IMR-90 (cell line): ENCODE results near the gene SGO2. TPM values are rescaled to one million over a fixed set of nuclear protein-coding genes. Genes with fewer than 3 reads are reported as not detected.

Experiments used
- ATAC-seq: fragments of 200-7000 bp; cut with Tn5 transposase; 2 replicates; pipeline ENCODE4 v1.9.1; 2020; ENCODE audit warnings: low read depth, mild to moderate bottlenecking, moderate library complexity
- BruUV-seq: library from RNA; stranded (reverse); fragments of 400-500 nt; replicated peaks from 2 replicates; lab custom pipeline; 2021; lab: Mats Ljungman, UMichigan
- CTCF ChIA-PET: fragments of 300-600 bp; formaldehyde crosslinking; extraction: SDS; loops from one replicate; lab custom pipeline; 2021; ENCODE audit warnings: antibody characterized with exemption; lab: Yijun Ruan, JAX
- POLR2A ChIA-PET: fragments of 300-600 bp; sonication (Branson Sonifier 250); formaldehyde crosslinking; loops from one replicate; lab custom pipeline; 2022; ENCODE audit warnings: antibody characterized with exemption; ENCODE audit not compliant: unreplicated experiment; lab: Charles Lee
- DNase-seq: peaks from one replicate; pipeline ENCODE4 v3.0.0; 2013
- H2AFZ ChIP-seq: replicated peaks from 2 replicates; pipeline ENCODE3; 2013; ENCODE audit warnings: low read length, mild to moderate bottlenecking; ENCODE audit not compliant: poor library complexity
- H2AK5ac ChIP-seq: 2 replicates; pipeline ENCODE4 v1.6.1; 2013; ENCODE audit warnings: low read depth, low read length, inconsistent platforms
- H2AK9ac ChIP-seq: replicated peaks from 2 replicates; pipeline ENCODE3; 2013; ENCODE audit warnings: mild to moderate bottlenecking, low read depth, low read length, moderate library complexity; ENCODE audit not compliant: poor library complexity
- H2BK120ac ChIP-seq: 2 replicates; pipeline ENCODE4 v1.6.1; 2013; ENCODE audit warnings: low read depth, low read length, inconsistent platforms
- H2BK15ac ChIP-seq: 3 replicates; pipeline ENCODE4 v1.6.1; 2013; ENCODE audit warnings: low read depth, low read length, inconsistent platforms
- H2BK20ac ChIP-seq: 2 replicates; pipeline ENCODE4 v1.6.1; 2013; ENCODE audit warnings: low read depth, mild to moderate bottlenecking, inconsistent platforms, low read length, moderate library complexity
- H2BK5ac ChIP-seq: 2 replicates; pipeline ENCODE4 v1.6.1; 2013; ENCODE audit warnings: mild to moderate bottlenecking, low read depth, low read length, inconsistent platforms; ENCODE audit not compliant: poor library complexity, severe bottlenecking
- H3K14ac ChIP-seq: replicated peaks from 2 replicates; pipeline ENCODE4 v1.6.1; 2013; ENCODE audit warnings: low read depth, low read length, inconsistent platforms
- H3K18ac ChIP-seq: 2 replicates; pipeline ENCODE4 v1.6.1; 2013; ENCODE audit warnings: low read depth, low read length, control low read depth
- H3K23ac ChIP-seq: 2 replicates; pipeline ENCODE4 v1.6.1; 2013; ENCODE audit warnings: low read depth, low read length, inconsistent platforms
- H3K27ac ChIP-seq: 2 replicates; pipeline ENCODE4 v1.5.1; 2013; ENCODE audit warnings: mild to moderate bottlenecking, control low read depth, low read length; ENCODE audit not compliant: insufficient read depth
- H3K27me3 ChIP-seq: 2 replicates; pipeline ENCODE4 v1.6.1; 2013; ENCODE audit warnings: low read length; ENCODE audit not compliant: control insufficient read depth, insufficient read depth
- H3K36me3 ChIP-seq: 2 replicates; pipeline ENCODE4 v1.6.1; 2013; ENCODE audit warnings: low read length, mixed read lengths; ENCODE audit not compliant: control insufficient read depth, insufficient read depth
- H3K4ac ChIP-seq: 2 replicates; pipeline ENCODE4 v1.6.1; 2013; ENCODE audit warnings: low read depth, low read length, inconsistent platforms
- H3K4me1 ChIP-seq: 2 replicates; pipeline ENCODE4 v1.6.1; 2013; ENCODE audit warnings: low read length, mixed read lengths; ENCODE audit not compliant: control insufficient read depth, insufficient read depth
- H3K4me2 ChIP-seq: 2 replicates; pipeline ENCODE4 v1.6.1; 2013; ENCODE audit warnings: low read depth, mild to moderate bottlenecking, control low read depth, low read length, moderate library complexity
- H3K4me3 ChIP-seq: 2 replicates; pipeline ENCODE4 v1.5.1; 2013; ENCODE audit warnings: low read depth, mild to moderate bottlenecking, control low read depth, low read length, moderate library complexity; ENCODE audit not compliant: insufficient read depth
- H3K56ac ChIP-seq: 2 replicates; pipeline ENCODE4 v1.6.1; 2013; ENCODE audit warnings: low read length, inconsistent platforms; ENCODE audit not compliant: insufficient read depth; ENCODE audit errors: extremely low read depth
- H3K79me1 ChIP-seq, 2 experiments: 2 replicates each; pipeline ENCODE4 v1.6.1; 2013; ENCODE audit warnings: low read length in 2 of 2, inconsistent platforms in 1 of 2, low read depth in 1 of 2
- H3K9ac ChIP-seq: 2 replicates; pipeline ENCODE4 v1.6.1; 2013; ENCODE audit warnings: low read depth, low read length, control low read depth
- H3K9me1 ChIP-seq: 2 replicates; pipeline ENCODE4 v1.6.1; 2013; ENCODE audit warnings: low read length, inconsistent platforms; ENCODE audit not compliant: insufficient read depth
- H3K9me3 ChIP-seq: 2 replicates; pipeline ENCODE4 v1.6.1; 2013; ENCODE audit warnings: low read length; ENCODE audit not compliant: control insufficient read depth, insufficient read depth
- H4K20me1 ChIP-seq: 2 replicates; pipeline ENCODE4 v1.6.1; 2013; ENCODE audit warnings: low read length, inconsistent platforms; ENCODE audit not compliant: insufficient read depth
- H4K5ac ChIP-seq: 2 replicates; pipeline ENCODE4 v1.6.1; 2013; ENCODE audit warnings: mild to moderate bottlenecking, low read depth, low read length, control low read depth
- H4K8ac ChIP-seq, 2 experiments: 2 replicates each; pipeline ENCODE4 v1.6.1; 2013; ENCODE audit warnings: low read depth in 2 of 2, low read length in 2 of 2, control low read depth in 1 of 2, inconsistent platforms in 1 of 2
- H4K91ac ChIP-seq: 2 replicates; pipeline ENCODE4 v1.6.1; 2013; ENCODE audit warnings: low read depth, low read length, inconsistent platforms; ENCODE audit not compliant: insufficient read depth
- BHLHE40 ChIP-seq: fragments of 150-350 bp; IDR thresholded peaks from 2 replicates; pipeline ENCODE4 v1.6.1; 2016; ENCODE audit warnings: mild to moderate bottlenecking, low read depth, low read length
- CEBPB ChIP-seq: IDR thresholded peaks from 2 replicates; pipeline ENCODE4 v1.6.1; 2012; ENCODE audit warnings: low read depth, low read length, improper control_type of control experiment
- CHD1 ChIP-seq: IDR thresholded peaks from 2 replicates; pipeline ENCODE4 v1.6.1; 2012; ENCODE audit warnings: low read depth, low read length, improper control_type of control experiment
- CTCF ChIP-seq: conservative IDR thresholded peaks from 2 replicates; pipeline ENCODE4 v1.5.1; 2012; ENCODE audit warnings: mild to moderate bottlenecking, low read depth, low read length, improper control_type of control experiment
- FOS ChIP-seq: fragments of 150-350 bp; IDR thresholded peaks from 2 replicates; pipeline ENCODE4 v1.6.1; 2016; ENCODE audit warnings: low read depth, low read length
- MAFK ChIP-seq: IDR thresholded peaks from 2 replicates; pipeline ENCODE4 v1.6.1; 2012; ENCODE audit warnings: low read depth, low read length, improper control_type of control experiment
- MAZ ChIP-seq: IDR thresholded peaks from 2 replicates; pipeline ENCODE4 v1.6.1; 2012; ENCODE audit warnings: low read depth, mild to moderate bottlenecking, low read length, improper control_type of control experiment, moderate library complexity, borderline replicate concordance
- MXI1 ChIP-seq: IDR thresholded peaks from 2 replicates; pipeline ENCODE4 v1.6.1; 2012; ENCODE audit warnings: low read depth, mild to moderate bottlenecking, low read length, moderate library complexity, borderline replicate concordance
- NFE2L2 ChIP-seq: fragments of 150-350 bp; IDR thresholded peaks from 2 replicates; pipeline ENCODE4 v1.6.1; 2016; ENCODE audit warnings: low read depth, mild to moderate bottlenecking, low read length
- POLR2A ChIP-seq: IDR thresholded peaks from 2 replicates; pipeline ENCODE4 v1.6.1; 2012; ENCODE audit warnings: mild to moderate bottlenecking, low read depth, low read length
- RCOR1 ChIP-seq: IDR thresholded peaks from 2 replicates; pipeline ENCODE4 v1.6.1; 2012; ENCODE audit warnings: mild to moderate bottlenecking, low read length, improper control_type of control experiment; ENCODE audit not compliant: insufficient replicate concordance
- SMC3 ChIP-seq: fragments of 150-350 bp; IDR thresholded peaks from 2 replicates; pipeline ENCODE4 v1.6.1; 2016; ENCODE audit warnings: low read depth, mild to moderate bottlenecking, antibody characterized with exemption, low read length, moderate library complexity
- USF2 ChIP-seq: fragments of 150-350 bp; IDR thresholded peaks from 2 replicates; pipeline ENCODE4 v1.6.1; 2017; ENCODE audit warnings: mild to moderate bottlenecking, antibody characterized with exemption, low read length, low read depth
- WGBS, 2 experiments: methylation state at CpG; one replicate each; pipeline versions ENCODE4 v1.1.5 to v1.1.7; 2013; ENCODE audit warnings: missing lambda C conversion rate in 2 of 2; ENCODE audit not compliant: insufficient read length in 1 of 2; ENCODE audit errors: extremely low coverage in 2 of 2; 5-methylcytosine and 5-hydroxymethylcytosine counted together
- dilution Hi-C: fragments of 300-500 bp; cut with HindIII; formaldehyde crosslinking; loops from one replicate; pipeline ENCODE4 v1.14.3; 2018; ENCODE audit warnings: low sequenced_read_pairs; ENCODE audit not compliant: unreplicated experiment
- in situ Hi-C: fragments of 300-500 bp; cut with MboI; formaldehyde crosslinking; loops from 3 replicates; pipeline ENCODE4 v1.14.3; 2019; ENCODE audit warnings: low sequenced_read_pairs, inconsistent platforms, mixed read lengths
- intact Hi-C: fragments of 100-400 bp; cut with micrococcal nuclease; formaldehyde crosslinking; loops from 2 replicates; pipeline ENCODE4 v1.10.0; 2022
- polyA plus RNA-seq, 3 experiments: library from polyadenylated mRNA; depleted of rRNA; stranded (reverse); fragments of >200 nt; gene quantifications; 2 replicates each; pipeline ENCODE4 v1.2.3, GENCODE V29; 2012; ENCODE audit warnings: low replicate concordance in 1 of 3
- total RNA-seq: library from RNA; depleted of rRNA; stranded (reverse); fragments of >200 nt; gene quantifications from 2 replicates; pipeline ENCODE4 v1.2.3, GENCODE V29; 2012

The SGO2 gene
- total and polyA plus RNA-seq, 2 of the 4 experiments (the other 2 are of a cell fraction): 5.4 to 6.3 TPM

- TF ChIP-seq USF2 (no peak), POLR2A (peak; percentile 64), MXI1 (peak; percentile 85; the same call in 1 of the 2 replicates)
These were observed 16.2 kb upstream of the SGO2 start, which contains the start of gene KCTD18 (continued) for GRCh38 chr2:200509612-200510433.

- Histone ChIP-seq H3K27me3 (peaks cover 16% of the 10 kb centered on the region), H3K9me1 (no peaks in the 10 kb centered on the region; the same call in 1 of the 2 replicates), H4K8ac (no peak overlapping the region), H3K36me3 (no peaks in the 10 kb centered on the region), H2BK15ac (no peak overlapping the region), H2BK20ac (no peak overlapping the region), H2AFZ (no peak overlapping the region), H3K9ac (no peak overlapping the region), H4K5ac (no peak overlapping the region), H3K56ac (no peak overlapping the region), H3K4me2 (no peak overlapping the region), H2AK5ac (no peak overlapping the region), H3K18ac (no peak overlapping the region), H3K79me1 (no peaks in the 10 kb centered on the region), H3K4me3 (no peak overlapping the region), H2BK120ac (no peak overlapping the region), H3K9me3 (no peaks in the 10 kb centered on the region), H3K4ac (no peak overlapping the region), H3K23ac (no peak overlapping the region), H4K20me1 (no peaks in the 10 kb centered on the region), H4K91ac (no peak overlapping the region), H3K14ac (no peak overlapping the region), H3K4me1 (no peaks in the 10 kb centered on the region), H3K27ac (no peak overlapping the region), H2AK9ac (no peak overlapping the region), H2BK5ac (no peak overlapping the region)
- DNase-seq (no peak), ATAC-seq (no peak)
- in situ Hi-C loops: no loop called here
- BruUV-seq: no TSS peak
- no CpG with 5 or more reads among the region's 1 CpG for WGBS, 2 experiments
- CTCF ChIA-PET: no interaction called here
- POLR2A ChIA-PET: no interaction called here
- intact Hi-C loops: no loop called here
- dilution Hi-C loops: no loop called here
- TF ChIP-seq MAFK (no peak), CTCF (no peak), RCOR1 (no peak), NFE2L2 (no peak), BHLHE40 (no peak), POLR2A (no peak), MAZ (no peak), SMC3 (no peak), CHD1 (no peak), USF2 (no peak), CEBPB (no peak), FOS (no peak)
These were observed 10.9 kb upstream of the SGO2 start for GRCh38 chr2:200515155-200515554.
